ENCODE measurements around the gene PKP1. TPM values are rescaled to one million over a fixed set of nuclear protein-coding genes. Genes with fewer than 3 reads are reported as not detected.

Gene PKP1
- total and polyA plus RNA-seq, 2 donors (not counting 3 experiments of a cell fraction or from before 2014, with no cell fraction given), result 0.01 TPM; not detected in 1

DNA sequence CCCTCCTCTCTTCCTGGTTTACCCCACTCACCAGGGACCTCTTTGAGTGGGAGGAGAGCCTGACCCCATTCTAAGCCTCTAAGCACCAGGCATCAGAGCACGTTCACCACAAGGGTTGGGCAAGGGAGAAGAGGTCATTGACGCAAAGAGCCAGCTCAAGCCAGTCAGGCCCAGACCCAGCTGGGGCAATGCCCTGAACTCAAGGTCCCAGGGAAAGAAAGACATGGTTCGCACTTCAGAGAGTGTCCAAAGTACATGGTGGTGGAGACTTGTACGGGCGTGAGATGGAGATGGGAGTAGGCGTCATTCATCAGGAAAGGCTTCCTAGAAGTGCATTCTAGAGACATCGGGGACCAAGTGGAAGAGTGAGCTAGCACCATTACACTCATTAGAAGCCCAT is 7.2 kb downstream of the PKP1 start:
- CTCF ChIA-PET, result interaction anchor here (1.4 kb wide), 1 partner anchor 20 kb away, joined by 3 read pairs; no protein-coding TSS in a partner anchor
- Histone ChIP-seq H3K9me3 (replicated peaks; ENCODE audit: control insufficient read depth, insufficient read depth, low read length) (no peaks in the 10 kb centered on the region), H3K4me1 (ENCODE audit: control insufficient read depth, extremely low read depth, insufficient read depth, low read length) (no peaks in the 10 kb centered on the region), H3K27me3 (ENCODE audit: control insufficient read depth in 2 of 2, insufficient read depth in 2 of 2, low read length in 2 of 2) (peaks cover 8 to 13% of the 10 kb centered on the region in 2 experiments), H3K4me3 (replicated peaks in 1 of 3; ENCODE audit: insufficient read depth in 1 of 3, low read depth in 1 of 3, low read length in 3 of 3) (no peak overlapping the region), H3K36me3 (ENCODE audit: control insufficient read depth in 2 of 2, extremely low read depth in 1 of 2, insufficient read depth in 2 of 2, low read length in 2 of 2) (no peaks in the 10 kb centered on the region), H2AFZ (ENCODE audit: low read depth, low read length) (no peak overlapping the region), H3K4me2 (ENCODE audit: insufficient read depth, low read length) (no peak overlapping the region), H3K79me2 (ENCODE audit: control insufficient read depth, insufficient read depth, low read length) (no peaks in the 10 kb centered on the region), H3K9ac (replicated peaks; ENCODE audit: extremely low read depth, insufficient read depth, low read length) (no peak overlapping the region), H3K9me1 (replicated peaks; ENCODE audit: control insufficient read depth, extremely low read depth, insufficient read depth, low read length) (no peaks in the 10 kb centered on the region), H3K27ac (ENCODE audit: insufficient read depth, low read depth, low read length) (no peak overlapping the region), H4K20me1 (replicated peaks; ENCODE audit: control insufficient read depth, extremely low read depth, insufficient read depth, low read length) (no peaks in the 10 kb centered on the region)
- BruUV-seq (replicated peaks), result no TSS peak
- DNase-seq (ENCODE audit: low read depth, low spot score), result no peak
- dilution Hi-C loops (cut with MboI; ENCODE audit: extremely low pct_ligation_motif_present, low sequenced_read_pairs) (no loop called here), intact Hi-C loops (cut with micrococcal nuclease) (no loop called here)
- TF ChIP-seq JUN (IDR thresholded peaks at IDR 0.05; ENCODE audit: borderline replicate concordance, insufficient read depth, insufficient read length, low read depth) (no peak), FOS (IDR thresholded peaks at IDR 0.05; ENCODE audit: borderline replicate concordance, insufficient read depth, low read length) (no peak), GATA2 (IDR thresholded peaks at IDR 0.05; ENCODE audit: insufficient read depth, insufficient read length, low read depth, low read length) (no peak), MYC (IDR thresholded peaks at IDR 0.05; ENCODE audit: low read depth, low read length) (no peak), POLR2AphosphoS5 (IDR thresholded peaks at IDR 0.05; ENCODE audit: insufficient read depth, low read depth, low read length) (no peak), POLR2A (IDR thresholded peaks at IDR 0.05; ENCODE audit: low read depth, low read length) (no peak), EZH2 (IDR thresholded peaks at IDR 0.05; ENCODE audit: borderline replicate concordance, low read depth, low read length, severe bottlenecking) (no peak)
- TF ChIP-seq, protein P1, sequence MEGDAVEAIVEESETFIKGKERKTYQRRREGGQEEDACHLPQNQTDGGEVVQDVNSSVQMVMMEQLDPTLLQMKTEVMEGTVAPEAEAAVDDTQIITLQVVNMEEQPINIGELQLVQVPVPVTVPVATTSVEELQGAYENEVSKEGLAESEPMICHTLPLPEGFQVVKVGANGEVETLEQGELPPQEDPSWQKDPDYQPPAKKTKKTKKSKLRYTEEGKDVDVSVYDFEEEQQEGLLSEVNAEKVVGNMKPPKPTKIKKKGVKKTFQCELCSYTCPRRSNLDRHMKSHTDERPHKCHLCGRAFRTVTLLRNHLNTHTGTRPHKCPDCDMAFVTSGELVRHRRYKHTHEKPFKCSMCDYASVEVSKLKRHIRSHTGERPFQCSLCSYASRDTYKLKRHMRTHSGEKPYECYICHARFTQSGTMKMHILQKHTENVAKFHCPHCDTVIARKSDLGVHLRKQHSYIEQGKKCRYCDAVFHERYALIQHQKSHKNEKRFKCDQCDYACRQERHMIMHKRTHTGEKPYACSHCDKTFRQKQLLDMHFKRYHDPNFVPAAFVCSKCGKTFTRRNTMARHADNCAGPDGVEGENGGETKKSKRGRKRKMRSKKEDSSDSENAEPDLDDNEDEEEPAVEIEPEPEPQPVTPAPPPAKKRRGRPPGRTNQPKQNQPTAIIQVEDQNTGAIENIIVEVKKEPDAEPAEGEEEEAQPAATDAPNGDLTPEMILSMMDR (IDR thresholded peaks at IDR 0.05; ENCODE audit: extremely low read depth in 1 of 2, insufficient read depth in 1 of 2, low read depth in 1 of 2, low read length in 2 of 2), result no peak
- TF ChIP-seq, protein P2, sequence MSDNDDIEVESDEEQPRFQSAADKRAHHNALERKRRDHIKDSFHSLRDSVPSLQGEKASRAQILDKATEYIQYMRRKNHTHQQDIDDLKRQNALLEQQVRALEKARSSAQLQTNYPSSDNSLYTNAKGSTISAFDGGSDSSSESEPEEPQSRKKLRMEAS (IDR thresholded peaks at IDR 0.05; ENCODE audit: insufficient read depth, insufficient read length), result no peak
- FAIRE-seq, result no peak
- POLR2A ChIA-PET, result no interaction called here
